Activated naive CD8-positive, alpha-beta T cell (primary cell): ENCODE measurements around the gene FAM53B.
A peak's percentile ranks its signal among the peaks of the same experiment; 100 is the strongest.

Source experiments
- H3K27ac Mint-ChIP-seq: one replicate; pipeline ENCODE4 v1.8.0; 2021; ENCODE audit warnings: mixed read lengths
- H3K27me3 Mint-ChIP-seq: one replicate; pipeline ENCODE4 v1.8.0; 2021; ENCODE audit warnings: mixed read lengths
- H3K36me3 Mint-ChIP-seq: one replicate; pipeline ENCODE4 v1.8.0; 2021; ENCODE audit warnings: mixed read lengths
- H3K4me1 Mint-ChIP-seq: one replicate; pipeline ENCODE4 v1.8.0; 2021; ENCODE audit warnings: low read depth, mixed read lengths
- H3K4me3 Mint-ChIP-seq: one replicate; pipeline ENCODE4 v1.8.0; 2021; ENCODE audit warnings: mild to moderate bottlenecking, mixed read lengths
- H3K9me3 Mint-ChIP-seq: one replicate; pipeline ENCODE4 v1.8.0; 2021; ENCODE audit warnings: low read depth, mixed read lengths

FAM53B gene

GRCh38 chr10:124636271-124636995 lies 107.7 kb downstream of the FAM53B start:
- Mint-ChIP-seq H3K27me3 (no peaks in the 10 kb centered on the region), H3K4me1 (peaks cover 55% of the 10 kb centered on the region), H3K4me3 (peak overlapping the region; percentile 51), H3K9me3 (no peaks in the 10 kb centered on the region), H3K27ac (peak overlapping the region; percentile 58), H3K36me3 (peaks cover 4% of the 10 kb centered on the region)

DNA sequence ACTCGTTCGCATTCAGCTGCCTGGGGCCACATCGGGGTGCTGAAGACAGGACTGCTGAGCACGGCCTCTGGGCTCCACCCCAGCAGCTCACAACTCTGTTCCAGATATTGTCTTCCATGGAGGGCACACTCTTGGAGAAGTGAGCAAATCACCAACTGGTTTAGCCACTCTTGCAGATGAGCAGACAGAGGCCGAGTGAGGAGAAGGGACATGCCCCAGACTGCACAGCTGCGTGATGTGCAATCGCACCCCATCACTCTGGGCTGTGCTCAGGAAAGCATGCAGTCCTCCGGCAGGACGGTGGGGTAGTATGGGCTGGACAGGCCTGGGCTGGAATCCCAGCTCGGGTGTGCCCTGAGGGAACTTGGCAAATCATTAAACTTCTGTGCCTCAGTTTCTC lies 111.6 kb downstream of the FAM53B start:
- Mint-ChIP-seq H3K9me3 (no peaks in the 10 kb centered on the region), H3K27ac (no peak overlapping the region), H3K27me3 (no peaks in the 10 kb centered on the region), H3K4me3 (no peak overlapping the region), H3K4me1 (peaks cover 46% of the 10 kb centered on the region), H3K36me3 (peaks cover 4% of the 10 kb centered on the region)

DNA sequence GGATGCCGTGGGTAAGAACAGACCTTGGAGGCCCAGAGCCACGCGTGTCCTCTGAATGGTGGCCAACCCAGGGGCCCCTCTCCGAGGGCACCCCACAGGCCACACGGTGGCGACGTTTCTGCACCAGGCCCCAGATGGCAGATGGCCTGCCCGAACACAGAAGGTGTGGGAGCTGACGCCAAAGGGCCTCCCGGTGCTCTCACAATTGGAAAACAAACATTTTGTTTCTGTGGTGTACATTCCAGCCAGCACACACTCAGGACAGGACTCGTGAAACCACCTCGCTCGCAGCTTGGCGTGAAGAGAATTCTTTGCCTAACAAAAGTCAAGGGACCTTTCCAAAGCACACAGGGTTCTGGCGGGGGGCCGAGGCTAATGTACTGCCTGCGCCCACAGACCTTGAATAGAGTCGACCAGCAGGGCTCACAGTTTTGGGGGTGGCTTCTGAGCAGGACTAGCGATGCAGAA lies 112.1 kb downstream of the FAM53B start:
- no peak overlapping the region for H3K4me3 Mint-ChIP-seq
- peaks cover 4% of the 10 kb centered on the region for H3K36me3 Mint-ChIP-seq
- no peak overlapping the region for H3K27ac Mint-ChIP-seq
- H3K27me3 Mint-ChIP-seq = no peaks in the 10 kb centered on the region
- H3K9me3 Mint-ChIP-seq = no peaks in the 10 kb centered on the region
- H3K4me1 Mint-ChIP-seq = peaks cover 46% of the 10 kb centered on the region

DNA sequence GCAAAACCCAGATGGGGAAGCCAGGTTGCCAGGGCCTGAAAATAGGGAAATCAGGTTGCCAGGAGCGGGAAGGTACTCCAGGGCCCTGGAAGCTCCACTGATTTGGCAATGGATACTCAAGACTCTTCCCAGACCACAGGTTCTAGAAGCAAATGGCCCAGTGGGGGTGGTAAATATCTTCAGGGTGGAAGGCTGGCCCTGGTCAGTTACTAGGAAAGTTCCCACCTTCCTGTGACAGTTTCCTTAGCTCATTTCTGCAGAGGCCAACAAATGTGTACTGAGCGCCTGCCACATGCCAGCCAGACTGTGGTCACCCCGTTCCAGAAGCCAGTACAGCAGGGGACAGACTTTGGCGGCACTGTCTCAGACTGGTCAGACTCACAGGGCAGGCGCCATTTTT lies 113.6 kb downstream of the FAM53B start:
- H3K36me3 Mint-ChIP-seq = peaks cover 4% of the 10 kb centered on the region
- H3K27me3 Mint-ChIP-seq = no peaks in the 10 kb centered on the region
- no peak overlapping the region for H3K27ac Mint-ChIP-seq
- peaks cover 40% of the 10 kb centered on the region for H3K4me1 Mint-ChIP-seq
- H3K9me3 Mint-ChIP-seq = no peaks in the 10 kb centered on the region
- H3K4me3 Mint-ChIP-seq = no peak overlapping the region

DNA sequence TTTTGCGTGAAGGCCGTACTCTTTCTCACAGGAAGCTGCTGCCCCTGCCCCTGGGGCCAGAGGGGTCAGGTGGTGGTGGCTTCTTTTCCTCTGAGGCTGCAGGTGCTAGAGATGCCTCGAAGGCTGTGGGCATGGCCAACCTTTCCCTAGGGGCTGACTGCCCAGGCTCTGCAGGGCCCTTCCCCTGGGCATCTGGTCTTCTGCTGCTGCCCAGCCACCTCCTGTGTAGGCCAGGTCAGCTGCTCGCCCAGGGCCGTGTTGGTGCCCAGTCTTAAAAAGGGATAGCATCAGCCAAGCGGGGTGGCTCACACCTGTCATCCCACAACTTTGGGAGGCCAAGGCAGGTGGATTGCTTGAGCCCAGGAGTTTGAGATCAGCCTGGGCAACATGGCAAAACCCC lies 114.3 kb downstream of the FAM53B start:
- Mint-ChIP-seq H3K4me1 (peaks cover 43% of the 10 kb centered on the region), H3K9me3 (no peaks in the 10 kb centered on the region), H3K27ac (no peak overlapping the region), H3K36me3 (peaks cover 4% of the 10 kb centered on the region), H3K4me3 (no peak overlapping the region), H3K27me3 (no peaks in the 10 kb centered on the region)

GRCh38 chr10:124629415-124629814 lies 114.8 kb downstream of the FAM53B start:
- peaks cover 4% of the 10 kb centered on the region for H3K36me3 Mint-ChIP-seq
- H3K9me3 Mint-ChIP-seq = no peaks in the 10 kb centered on the region
- H3K27me3 Mint-ChIP-seq = no peaks in the 10 kb centered on the region
- H3K27ac Mint-ChIP-seq = peak overlapping the region; percentile 41
- H3K4me1 Mint-ChIP-seq = peaks cover 44% of the 10 kb centered on the region
- H3K4me3 Mint-ChIP-seq = no peak overlapping the region

DNA sequence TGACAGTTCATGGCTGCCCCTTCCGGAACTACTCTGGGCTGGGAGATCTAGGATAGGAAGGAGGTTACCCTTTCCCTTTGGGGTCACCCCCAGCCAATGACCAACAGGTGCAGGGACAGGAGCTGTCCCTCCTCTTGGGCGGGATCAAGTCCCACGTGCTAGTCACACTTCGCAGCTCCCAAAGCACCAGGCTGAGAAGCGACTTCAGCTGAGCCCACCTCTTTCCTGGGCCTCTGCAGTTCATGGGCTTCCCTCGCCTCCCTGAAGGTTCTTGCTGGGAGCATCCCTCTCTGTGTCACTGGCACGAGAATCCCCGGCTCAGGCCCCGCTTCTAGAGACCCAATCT lies 115.5 kb downstream of the FAM53B start:
- H3K4me1 Mint-ChIP-seq = peaks cover 44% of the 10 kb centered on the region
- peaks cover 3% of the 10 kb centered on the region for H3K36me3 Mint-ChIP-seq
- H3K27me3 Mint-ChIP-seq = no peaks in the 10 kb centered on the region
- no peak overlapping the region for H3K27ac Mint-ChIP-seq
- H3K4me3 Mint-ChIP-seq = no peak overlapping the region
- H3K9me3 Mint-ChIP-seq = no peaks in the 10 kb centered on the region

DNA sequence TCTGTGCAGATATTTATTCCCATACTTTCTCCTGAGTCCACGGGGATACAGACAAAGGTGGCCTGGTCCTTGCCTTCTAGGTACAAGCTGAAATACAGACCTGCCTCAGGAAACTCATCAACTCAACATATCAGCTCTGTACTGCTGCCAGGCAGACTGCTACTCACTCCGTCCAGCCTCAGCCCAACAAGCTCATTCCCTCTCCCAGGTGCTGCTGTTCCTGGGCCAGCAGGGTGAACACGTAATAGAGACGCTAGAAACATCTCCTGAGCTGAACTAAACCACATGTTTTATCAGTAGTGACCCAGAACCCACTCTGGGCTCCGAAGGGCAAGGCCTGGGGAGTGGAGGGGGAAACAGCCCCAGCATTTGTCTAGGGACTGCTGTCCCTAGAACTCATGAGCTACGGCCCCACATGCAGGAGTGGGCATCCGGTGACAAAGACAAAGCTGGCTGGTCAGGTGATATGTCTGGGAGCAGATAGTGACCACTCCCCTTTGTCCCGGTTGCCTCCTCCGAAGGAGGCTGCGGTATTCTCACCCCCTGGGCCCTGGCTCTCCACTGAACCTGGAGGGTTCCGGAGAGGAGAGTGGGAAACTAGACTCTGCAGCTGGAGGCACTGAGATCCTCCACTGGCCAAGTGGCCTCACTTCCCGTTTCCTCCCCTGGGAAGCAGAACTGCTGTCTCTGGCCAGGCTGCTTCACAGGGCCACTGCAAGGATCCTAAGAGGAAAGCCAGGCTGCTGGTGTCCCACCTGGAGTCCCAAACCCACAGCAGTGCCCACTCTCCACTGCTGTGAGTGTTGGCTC lies 116.1 kb downstream of the FAM53B start:
- Mint-ChIP-seq H3K36me3 (no peaks in the 10 kb centered on the region), H3K27ac (no peak overlapping the region), H3K9me3 (no peaks in the 10 kb centered on the region), H3K4me3 (no peak overlapping the region), H3K4me1 (peaks cover 39% of the 10 kb centered on the region), H3K27me3 (no peaks in the 10 kb centered on the region)

DNA sequence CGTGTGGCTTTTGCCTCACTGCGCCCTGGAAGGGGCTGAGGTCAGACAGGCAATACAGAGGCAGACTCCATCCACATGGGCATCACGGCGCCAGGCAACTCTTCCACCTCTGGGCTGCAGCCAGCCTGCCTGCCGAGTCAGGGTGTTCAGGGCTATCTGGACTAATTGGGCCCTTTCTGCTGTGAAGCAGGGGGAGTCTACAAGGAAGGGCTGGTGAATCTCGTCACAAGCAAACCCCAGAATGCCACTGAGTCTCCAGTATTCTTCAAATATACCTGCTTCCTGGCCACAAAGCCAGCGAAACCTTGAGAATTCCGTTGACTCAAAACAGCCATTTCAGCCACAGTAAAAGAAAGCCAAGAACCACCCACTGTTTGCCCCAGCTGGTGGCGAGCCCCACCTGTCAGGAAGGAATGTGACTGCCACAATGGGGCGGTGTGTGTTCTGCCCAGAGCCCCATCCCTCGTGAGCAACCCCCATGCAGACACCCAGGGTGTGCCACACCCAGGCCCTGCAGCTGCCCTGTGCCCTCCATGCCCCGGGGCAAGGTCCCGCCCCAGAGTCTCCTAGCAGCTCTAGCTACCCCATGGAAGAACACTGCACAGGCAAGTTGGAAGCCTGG lies 117.3 kb downstream of the FAM53B start:
- Mint-ChIP-seq H3K4me3 (no peak overlapping the region), H3K27ac (peak overlapping the region; percentile 81), H3K4me1 (peaks cover 33% of the 10 kb centered on the region), H3K9me3 (no peaks in the 10 kb centered on the region), H3K27me3 (no peaks in the 10 kb centered on the region), H3K36me3 (no peaks in the 10 kb centered on the region)

DNA sequence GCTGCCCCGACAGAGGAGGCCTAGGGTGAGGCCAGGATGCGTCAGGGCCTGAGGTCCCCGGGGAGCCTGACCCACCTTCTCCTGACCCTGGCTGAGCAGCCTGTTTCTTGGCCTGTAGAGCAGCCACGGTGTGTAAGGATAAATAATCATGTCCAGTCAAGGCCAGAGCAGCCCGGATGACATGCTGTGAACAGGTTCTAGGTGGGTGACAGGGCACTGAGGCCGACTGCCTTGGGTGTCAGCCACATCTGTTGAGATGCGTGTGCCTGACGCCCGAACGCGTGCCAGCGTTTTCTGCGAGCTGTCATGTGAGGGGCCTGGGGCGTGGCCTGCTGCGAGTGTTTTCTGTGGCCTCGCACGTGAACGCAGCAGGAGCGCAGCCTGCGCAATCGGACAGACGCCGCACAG lies 118.3 kb downstream of the FAM53B start:
- H3K27ac Mint-ChIP-seq = no peak overlapping the region
- H3K4me1 Mint-ChIP-seq = peaks cover 31% of the 10 kb centered on the region
- no peaks in the 10 kb centered on the region for H3K27me3 Mint-ChIP-seq
- H3K9me3 Mint-ChIP-seq = no peaks in the 10 kb centered on the region
- no peaks in the 10 kb centered on the region for H3K36me3 Mint-ChIP-seq
- no peak overlapping the region for H3K4me3 Mint-ChIP-seq

- Mint-ChIP-seq H3K4me1 (peaks cover 33% of the 10 kb centered on the region), H3K27ac (peak overlapping the region; percentile 61), H3K36me3 (no peaks in the 10 kb centered on the region), H3K4me3 (no peak overlapping the region), H3K9me3 (no peaks in the 10 kb centered on the region), H3K27me3 (no peaks in the 10 kb centered on the region)
These were observed 119.3 kb downstream of the FAM53B start for GRCh38 chr10:124624895-124625294.

DNA sequence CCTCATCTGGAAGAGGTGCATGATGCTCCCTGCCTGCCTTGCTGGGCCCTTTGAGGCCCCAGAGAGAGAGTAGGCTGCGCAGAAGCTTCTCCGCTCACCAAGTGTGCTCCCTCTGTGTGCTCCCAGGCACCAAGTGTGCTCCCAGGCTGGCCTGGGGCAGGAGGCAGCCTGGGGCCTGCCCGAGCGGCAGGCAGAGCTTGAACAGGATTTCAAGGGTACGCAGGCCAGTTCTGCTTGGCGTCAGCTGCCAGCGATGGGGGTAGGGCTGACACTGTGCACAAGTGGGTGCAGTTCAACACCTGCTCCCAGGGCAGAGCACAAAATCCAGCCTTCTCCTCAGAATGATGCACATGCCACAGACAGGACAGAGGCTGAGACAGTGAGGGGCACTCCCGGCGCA lies 119.7 kb downstream of the FAM53B start:
- H3K27me3 Mint-ChIP-seq = no peaks in the 10 kb centered on the region
- no peak overlapping the region for H3K4me3 Mint-ChIP-seq
- no peaks in the 10 kb centered on the region for H3K9me3 Mint-ChIP-seq
- H3K36me3 Mint-ChIP-seq = no peaks in the 10 kb centered on the region
- H3K4me1 Mint-ChIP-seq = peaks cover 34% of the 10 kb centered on the region
- peak overlapping the region; percentile 61 for H3K27ac Mint-ChIP-seq

- Mint-ChIP-seq H3K4me3 (no peak overlapping the region), H3K27ac (no peak overlapping the region), H3K36me3 (no peaks in the 10 kb centered on the region), H3K4me1 (peaks cover 34% of the 10 kb centered on the region), H3K27me3 (no peaks in the 10 kb centered on the region), H3K9me3 (no peaks in the 10 kb centered on the region)
These were observed 120.2 kb downstream of the FAM53B start for GRCh38 chr10:124624006-124624405.

DNA sequence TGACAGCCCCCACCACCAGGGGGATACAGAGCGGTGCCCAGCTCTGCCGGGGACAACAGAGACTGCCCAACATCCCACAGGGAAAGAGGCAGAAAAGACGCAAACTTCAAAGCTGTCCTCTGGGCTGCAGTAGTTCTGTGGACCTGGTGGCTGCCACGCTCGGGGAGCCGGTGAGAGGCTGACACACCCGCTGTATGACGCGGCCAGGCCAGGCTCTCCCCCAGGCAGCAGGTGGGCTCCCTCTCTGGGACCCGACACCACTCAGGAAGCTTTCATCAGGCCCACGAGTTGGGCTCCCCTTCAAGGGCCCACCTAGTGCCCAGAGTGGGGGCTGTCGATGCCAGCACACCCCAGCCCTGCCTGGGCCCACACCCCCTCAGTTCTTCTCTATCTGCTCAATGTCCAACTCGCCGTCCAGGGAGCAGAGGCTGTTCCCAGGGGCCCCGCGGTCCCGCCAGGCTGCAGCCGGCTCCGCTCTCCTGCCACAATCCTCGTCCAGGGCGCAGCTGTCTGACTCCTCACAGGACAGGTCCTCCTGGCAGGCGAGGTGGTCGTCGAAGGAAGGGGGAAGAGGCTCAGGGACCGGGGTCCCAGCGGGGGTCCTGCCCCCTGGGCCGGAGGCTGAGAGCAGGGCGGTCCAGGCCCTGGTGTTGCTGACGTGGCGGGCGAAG lies 121.2 kb downstream of the FAM53B start:
- H3K27me3 Mint-ChIP-seq = no peaks in the 10 kb centered on the region
- H3K9me3 Mint-ChIP-seq = no peaks in the 10 kb centered on the region
- peaks cover 35% of the 10 kb centered on the region for H3K4me1 Mint-ChIP-seq
- H3K4me3 Mint-ChIP-seq = no peak overlapping the region
- no peak overlapping the region for H3K27ac Mint-ChIP-seq
- H3K36me3 Mint-ChIP-seq = no peaks in the 10 kb centered on the region

- H3K4me3 Mint-ChIP-seq = no peak overlapping the region
These were observed 122.0 kb downstream of the FAM53B start for GRCh38 chr10:124622158-124622557.

More at GRCh38 chr10:124622158-124622557, 122.0 kb downstream of the FAM53B start:
- H3K4me1 Mint-ChIP-seq = peaks cover 30% of the 10 kb centered on the region
- no peaks in the 10 kb centered on the region for H3K36me3 Mint-ChIP-seq
- H3K27me3 Mint-ChIP-seq = no peaks in the 10 kb centered on the region
- H3K9me3 Mint-ChIP-seq = no peaks in the 10 kb centered on the region
- H3K27ac Mint-ChIP-seq = no peak overlapping the region
